H1 (cell line): ENCODE results near the gene MYCBPAP. TPM values are rescaled to one million over a fixed set of nuclear protein-coding genes. Genes with fewer than 3 reads are reported as not detected.

Experiments used
- CTCF ChIA-PET: fragments of 300-600 bp; sonication (Branson Sonifier 250); formaldehyde crosslinking; loops from one replicate; lab custom pipeline; 2021; ENCODE audit not compliant: partially characterized antibody; lab: Charles Lee
- POLR2A ChIA-PET: fragments of 300-600 bp; sonication (Branson Sonifier 250); formaldehyde crosslinking; loops from one replicate; lab custom pipeline; 2021; ENCODE audit warnings: inconsistent platforms; ENCODE audit not compliant: partially characterized antibody; lab: Charles Lee
- DNase-seq, 2 experiments: peaks; one replicate each; pipeline versions ENCODE4 v3.0.0 to v3.0.0-alpha.2; 2010 to 2022; ENCODE audit warnings: low spot score in 2 of 2, low read depth in 1 of 2, mixed read lengths in 1 of 2
- FAIRE-seq: peaks from 2 replicates; lab custom pipeline; 2011; peaks lifted over from hg19 to GRCh38; lab: Jason Lieb, UNC
- H2AFZ ChIP-seq: 2 replicates; pipeline ENCODE4 v1.8.1; 2012; ENCODE audit warnings: low read length, inconsistent platforms
- H2AK5ac ChIP-seq: 2 replicates; pipeline ENCODE4 v1.6.1; 2013; ENCODE audit warnings: low read depth, low read length
- H2BK120ac ChIP-seq: replicated peaks from 2 replicates; pipeline ENCODE3; 2013; ENCODE audit warnings: low read depth, low read length, inconsistent platforms
- H2BK12ac ChIP-seq: 2 replicates; pipeline ENCODE4 v1.6.1; 2013; ENCODE audit warnings: low read depth, low read length
- H2BK15ac ChIP-seq: 2 replicates; pipeline ENCODE4 v1.6.1; 2013; ENCODE audit warnings: low read length
- H2BK20ac ChIP-seq: 2 replicates; pipeline ENCODE4 v1.6.1; 2013; ENCODE audit warnings: low read length
- H2BK5ac ChIP-seq: 2 replicates; pipeline ENCODE4 v1.6.1; 2013; ENCODE audit warnings: low read depth, low read length
- H3K14ac ChIP-seq: 2 replicates; pipeline ENCODE4 v1.6.1; 2013; ENCODE audit warnings: inconsistent platforms; ENCODE audit not compliant: insufficient read length
- H3K18ac ChIP-seq: 2 replicates; pipeline ENCODE4 v1.6.1; 2013; ENCODE audit warnings: low read length; ENCODE audit errors: extremely low read depth
- H3K23ac ChIP-seq: 2 replicates; pipeline ENCODE4 v1.6.1; 2013; ENCODE audit warnings: inconsistent platforms; ENCODE audit not compliant: insufficient read length
- H3K23me2 ChIP-seq: 2 replicates; pipeline ENCODE4 v1.6.1; 2013; ENCODE audit warnings: low read depth, low read length
- H3K27ac ChIP-seq: 2 replicates; pipeline ENCODE4 v1.6.1; 2011; ENCODE audit warnings: low read depth, low read length, inconsistent platforms
- H3K27me3 ChIP-seq, 4 experiments: replicated peaks in 1 of 4; 1 replicate in 1 of 4; 2 replicates in 3 of 4; pipeline versions ENCODE4 v1.6.1 to v1.8.1; 2011 to 2013; ENCODE audit warnings: low read length in 3 of 4, mild to moderate bottlenecking in 3 of 4, inconsistent platforms in 2 of 4, mixed read lengths in 2 of 4, moderate library complexity in 1 of 4; ENCODE audit not compliant: control insufficient read depth in 3 of 4, insufficient read depth in 3 of 4; ENCODE audit errors: extremely low read depth in 1 of 4
- H3K36me3 ChIP-seq, 4 experiments: 2 replicates each; pipeline versions ENCODE4 v1.6.1 to v1.8.1; 2011 to 2013; ENCODE audit warnings: mild to moderate bottlenecking in 4 of 4, low read length in 3 of 4, moderate library complexity in 2 of 4, control low read depth in 1 of 4, inconsistent platforms in 1 of 4; ENCODE audit not compliant: insufficient read depth in 4 of 4, control insufficient read depth in 2 of 4
- H3K4ac ChIP-seq: replicated peaks from 2 replicates; pipeline ENCODE3; 2013; ENCODE audit warnings: low read length, low read depth, mixed read lengths, inconsistent platforms; ENCODE audit not compliant: insufficient read length
- H3K4me1 ChIP-seq, 4 experiments: replicated peaks in 1 of 4; 1 replicate in 1 of 4; 2 replicates in 3 of 4; pipeline versions ENCODE4 v1.6.1 to v1.8.1; 2011 to 2013; ENCODE audit warnings: low read length in 3 of 4, inconsistent platforms in 2 of 4, mixed read lengths in 1 of 4; ENCODE audit not compliant: insufficient read depth in 4 of 4, control insufficient read depth in 3 of 4
- H3K4me2 ChIP-seq, 2 experiments: 2 replicates each; pipeline versions ENCODE4 v1.6.1 to v1.8.1; 2011 to 2013; ENCODE audit warnings: low read depth in 2 of 2, low read length in 2 of 2, control low read depth in 1 of 2, inconsistent platforms in 1 of 2, mild to moderate bottlenecking in 1 of 2; ENCODE audit not compliant: insufficient read depth in 1 of 2
- H3K4me3 ChIP-seq, 4 experiments: fragments of 200-600, 300-600 bp in 1 of 4; sonication (generic), shearing (Covaris generic), sonication (Bioruptor Twin) in 1 of 4; 2 replicates each; pipeline versions ENCODE4 v1.5.1 to v1.8.1; 2011 to 2016; ENCODE audit warnings: low read length in 4 of 4, low read depth in 3 of 4, control low read depth in 2 of 4, inconsistent platforms in 2 of 4, mild to moderate bottlenecking in 2 of 4, mixed read lengths in 1 of 4, moderate library complexity in 1 of 4; ENCODE audit not compliant: insufficient read depth in 2 of 4; ENCODE audit errors: extremely low read depth in 1 of 4
- H3K56ac ChIP-seq: replicated peaks from 2 replicates; pipeline ENCODE3; 2013; ENCODE audit warnings: low read depth, mild to moderate bottlenecking, mixed read lengths, low read length, inconsistent platforms; ENCODE audit not compliant: insufficient read length
- H3K79me1 ChIP-seq: 2 replicates; pipeline ENCODE4 v1.6.1; 2013; ENCODE audit warnings: low read depth, low read length, control low read depth
- H3K79me2 ChIP-seq, 2 experiments: 2 replicates each; pipeline versions ENCODE4 v1.6.1 to v1.8.1; 2012 to 2013; ENCODE audit warnings: low read length in 2 of 2, mild to moderate bottlenecking in 2 of 2, inconsistent platforms in 1 of 2; ENCODE audit not compliant: insufficient read depth in 2 of 2, control insufficient read depth in 1 of 2
- H3K9ac ChIP-seq, 4 experiments: replicated peaks in 1 of 4; 1 replicate in 1 of 4; 2 replicates in 3 of 4; pipeline versions ENCODE4 v1.6.1 to v1.8.1; 2011 to 2013; ENCODE audit warnings: low read depth in 3 of 4, low read length in 3 of 4, control low read depth in 2 of 4, mild to moderate bottlenecking in 2 of 4, moderate library complexity in 2 of 4, inconsistent platforms in 1 of 4; ENCODE audit errors: extremely low read depth in 1 of 4
- H3K9me3 ChIP-seq, 2 experiments: 2 replicates each; pipeline versions ENCODE4 v1.6.1 to v1.8.1; 2012 to 2013; ENCODE audit warnings: mild to moderate bottlenecking in 2 of 2, moderate library complexity in 2 of 2, control low read depth in 1 of 2, inconsistent platforms in 1 of 2, low read depth in 1 of 2, low read length in 1 of 2, mixed read lengths in 1 of 2; ENCODE audit not compliant: insufficient read depth in 2 of 2
- H4K20me1 ChIP-seq, 2 experiments: replicated peaks in 1 of 2; 2 replicates each; pipeline versions ENCODE3 to v1.8.1; 2011 to 2013; ENCODE audit warnings: inconsistent platforms in 2 of 2, low read length in 2 of 2, mild to moderate bottlenecking in 1 of 2; ENCODE audit not compliant: insufficient read depth in 2 of 2, control insufficient read depth in 1 of 2
- H4K5ac ChIP-seq: 2 replicates; pipeline ENCODE4 v1.6.1; 2013; ENCODE audit warnings: low read length, low read depth, mixed read lengths, inconsistent platforms; ENCODE audit not compliant: insufficient read length
- H4K8ac ChIP-seq: 2 replicates; pipeline ENCODE4 v1.8.0; 2013; ENCODE audit warnings: mild to moderate bottlenecking, moderate library complexity, low read length, inconsistent platforms; ENCODE audit not compliant: insufficient read depth; ENCODE audit errors: extremely low read depth
- H4K91ac ChIP-seq: replicated peaks from 2 replicates; pipeline ENCODE3; 2013; ENCODE audit warnings: low read length, mixed read lengths, inconsistent platforms; ENCODE audit not compliant: insufficient read length
- CEBPB ChIP-seq: IDR thresholded peaks from 2 replicates; pipeline ENCODE4 v1.6.1; 2012; ENCODE audit warnings: low read depth, low read length
- EZH2 ChIP-seq: fragments of 200-600 bp; sonication (generic); IDR thresholded peaks from 2 replicates; pipeline ENCODE4 v1.7.1; 2012; ENCODE audit warnings: low read depth, mild to moderate bottlenecking, moderate library complexity, low read length, inconsistent platforms; ENCODE audit not compliant: severe bottlenecking
- WGBS, 2 experiments: shearing (Covaris generic) in 1 of 2; methylation state at CpG; one replicate each; pipeline versions ENCODE4 v1.1.6 to v1.1.7; 2013 to 2015; ENCODE audit warnings: low lambda C conversion rate in 2 of 2, mixed read lengths in 2 of 2, inconsistent platforms in 1 of 2, low coverage in 1 of 2, missing lambda C conversion rate in 1 of 2; ENCODE audit not compliant: insufficient replicate concordance in 2 of 2, insufficient coverage in 1 of 2, insufficient read length in 1 of 2; ENCODE audit errors: extremely low coverage in 1 of 2, missing lambda C conversion rate in 1 of 2; 5-methylcytosine and 5-hydroxymethylcytosine counted together
- polyA plus RNA-seq, 7 experiments: library from polyadenylated mRNA; depleted of rRNA in 3 of 7; stranded (reverse) in 5 of 7; unstranded in 2 of 7; fragments of >200 nt in 5 of 7; fragments of 200-250 nt in 2 of 7; gene quantifications; 1 replicate in 5 of 7; 2 replicates in 1 of 7; 4 replicates in 1 of 7; pipeline versions ENCODE4 v1.2.1 to v1.2.3, GENCODE V29; 2011 to 2013; ENCODE audit warnings: missing spikeins in 2 of 7, mixed read lengths in 2 of 7
- total RNA-seq: library from RNA; stranded (reverse); fragmentation: NEBNext Ultra II Directional; extraction: Animal tissue kit (Norgen Biotek cat#: 25700); gene quantifications from 2 replicates; pipeline ENCODE4 v1.2.1, GENCODE V29; 2021

The MYCBPAP gene
- total and polyA plus RNA-seq, 2 of the 8 experiments (the other 6 are each of a cell fraction or from before 2014, with no cell fraction given) = 0.89 to 3.3 TPM

- H2AK5ac ChIP-seq = no peak overlapping the region
- H3K4me2 ChIP-seq = no peak overlapping the region
- H3K9ac ChIP-seq = no peak overlapping the region
- no peak overlapping the region for H3K27ac ChIP-seq
- H3K23me2 ChIP-seq = no peaks in the 10 kb centered on the region; the same call in 1 of the 2 replicates
- H4K8ac ChIP-seq = no peak overlapping the region
- H4K20me1 ChIP-seq = no peaks in the 10 kb centered on the region
- H3K79me2 ChIP-seq = no peaks in the 10 kb centered on the region
- no peak overlapping the region for H2BK20ac ChIP-seq
- no peak overlapping the region for H3K4me3 ChIP-seq
- no peak overlapping the region for H2BK15ac ChIP-seq
- H4K5ac ChIP-seq = no peak overlapping the region
- FAIRE-seq (no peak), DNase-seq (no peak)
- H3K4ac ChIP-seq = no peak overlapping the region
- POLR2A ChIA-PET = interaction anchor here (0.5 to 2.4 kb wide), 2 partner anchors 12 to 359 kb away, joined by 3 to 13 read pairs; partner anchors contain the start of gene EPN3
- H3K27me3 ChIP-seq = no peaks in the 10 kb centered on the region; a peak in 1 of 7 replicates
- H4K91ac ChIP-seq = no peak overlapping the region
- H2BK120ac ChIP-seq = no peak overlapping the region
- H2AFZ ChIP-seq = no peak overlapping the region
- H2BK5ac ChIP-seq = no peak overlapping the region
- H3K36me3 ChIP-seq = no peaks in the 10 kb centered on the region
- 85% methylated on average over 2 of the region's 2 CpGs; no CpG with 5 or more reads in 1 of the 2 experiments for WGBS, 2 experiments
- TF ChIP-seq EZH2 (no peak), CEBPB (no peak)
- no peak overlapping the region for H3K56ac ChIP-seq
- CTCF ChIA-PET = interaction anchor here (0.7 to 2.7 kb wide), 13 partner anchors 10 to 174 kb away, joined by 3 to 9 read pairs (median 4); partner anchors contain the start of gene EPN3
- no peak overlapping the region for H3K14ac ChIP-seq
- no peak overlapping the region for H3K23ac ChIP-seq
- no peak overlapping the region for H3K18ac ChIP-seq
- no peaks in the 10 kb centered on the region for H3K9me3 ChIP-seq
- no peaks in the 10 kb centered on the region; a peak in 1 of 7 replicates for H3K4me1 ChIP-seq
- H2BK12ac ChIP-seq = no peak overlapping the region
- H3K79me1 ChIP-seq = no peaks in the 10 kb centered on the region
These were observed 12.2 kb downstream of the MYCBPAP start for GRCh38 chr17:50520483-50520882.
